ENCODE results near the gene ADAMTS18. TPM values are rescaled to one million over a fixed set of nuclear protein-coding genes. Genes with fewer than 3 reads are reported as not detected.
"Not testable (repeated sequence)": the region's sequence is repeated elsewhere in the genome, so short reads cannot be mapped to it uniquely, and the experiment has no call there.

ADAMTS18 gene
- total RNA-seq, 4 donors from 2014 or later: 2.8 to 21.1 (median 7.8) TPM

GRCh38 chr16:77271532-77272426 is 163.1 kb downstream of the ADAMTS18 start:
- TF ChIP-seq CTCF (IDR thresholded peaks at IDR 0.05): no peak
- ATAC-seq (ENCODE audit: low FRiP score) (no peak), DNase-seq (ENCODE audit: low spot score) (no peak)

- ATAC-seq (ENCODE audit: low FRiP score): not testable (repeated sequence)
These were observed 168.6 kb downstream of the ADAMTS18 start for GRCh38 chr16:77266185-77266584.

GRCh38 chr16:77262971-77263370 is 171.9 kb downstream of the ADAMTS18 start:
- no peak for TF ChIP-seq CTCF (IDR thresholded peaks at IDR 0.05)
- DNase-seq (ENCODE audit: low spot score) (no peak), ATAC-seq (ENCODE audit: low FRiP score) (no peak)

More at GRCh38 chr16:77266185-77266584, 168.6 kb downstream of the ADAMTS18 start:
- not testable (repeated sequence) for DNase-seq (ENCODE audit: low spot score)

- ATAC-seq (ENCODE audit: low FRiP score): no peak
- TF ChIP-seq CTCF (IDR thresholded peaks at IDR 0.05): no peak
- no peak for DNase-seq (ENCODE audit: low spot score)
These were observed 184.4 kb downstream of the ADAMTS18 start for GRCh38 chr16:77250400-77250799.

GRCh38 chr16:77246150-77246549 is 188.7 kb downstream of the ADAMTS18 start:
- DNase-seq (ENCODE audit: low spot score): no peak
- no peak for ATAC-seq (ENCODE audit: low FRiP score)
- TF ChIP-seq CTCF (IDR thresholded peaks at IDR 0.05): no peak

GRCh38 chr16:77242471-77242870 is 192.4 kb downstream of the ADAMTS18 start:
- not testable (repeated sequence) for DNase-seq (ENCODE audit: low spot score); ATAC-seq (ENCODE audit: low FRiP score)

- DNase-seq (ENCODE audit: low spot score) (no peak), ATAC-seq (ENCODE audit: low FRiP score) (no peak)
- no peak for TF ChIP-seq CTCF (IDR thresholded peaks at IDR 0.05)
These were observed 196.2 kb downstream of the ADAMTS18 start for GRCh38 chr16:77238593-77238992.

- peak; percentile 66 for DNase-seq (ENCODE audit: low spot score)
- ATAC-seq (ENCODE audit: low FRiP score): peak; percentile 98
- peak in 2 of 3 donors; percentile 99 for TF ChIP-seq CTCF (IDR thresholded peaks at IDR 0.05)
These were observed 198.7 kb downstream of the ADAMTS18 start for GRCh38 chr16:77236063-77236511.
